OCI-LY1 (cell line): ENCODE results near the gene MOAP1.

Experiments used
- CTCF ChIP-seq: fragments of 200-600 bp; sonication (generic), shearing (Covaris generic); IDR thresholded peaks from 2 replicates; pipeline ENCODE4 v1.5.1; 2017; ENCODE audit warnings: mild to moderate bottlenecking, antibody characterized with exemption, low read length, moderate library complexity, mixed read lengths
- EZH2 ChIP-seq: fragments of 200-600 bp; sonication (generic), shearing (Covaris generic); IDR thresholded peaks from 2 replicates; pipeline ENCODE4 v1.8.0; 2017; ENCODE audit warnings: borderline replicate concordance, mixed run types, mild to moderate bottlenecking, antibody characterized with exemption, low read length, moderate library complexity, mixed read lengths

DNA sequence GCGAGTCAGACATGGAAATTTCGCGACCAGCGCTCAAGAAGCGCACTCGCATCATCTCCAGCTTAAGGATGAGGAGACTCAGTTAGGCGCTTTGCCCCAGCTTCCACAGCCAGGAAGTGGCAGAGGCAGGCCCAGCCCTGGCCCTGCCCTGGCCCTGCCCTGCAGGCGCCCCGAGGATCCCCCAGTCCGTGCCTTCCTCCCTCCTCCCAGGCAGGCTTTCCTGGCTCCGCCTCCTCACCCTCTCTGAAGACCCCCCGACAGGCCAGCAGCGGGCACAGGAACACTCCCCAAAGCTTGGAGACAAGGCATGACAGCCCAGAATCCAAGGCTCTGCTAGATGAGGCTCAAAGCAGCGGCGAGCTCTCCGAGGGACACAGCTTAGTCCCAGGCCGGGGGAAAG is 47.5 kb upstream of the MOAP1 start:
- TF ChIP-seq CTCF: no peak
- TF ChIP-seq EZH2: no peak
